Ectodermal cell (in vitro differentiated cells): ENCODE results near the gene ZNF747.

Experiments used
- H3K27ac ChIP-seq: 2 replicates; pipeline ENCODE4 v1.7.0; 2013; ENCODE audit warnings: mild to moderate bottlenecking, low read depth, low read length; ENCODE audit not compliant: insufficient read depth, poor library complexity, severe bottlenecking
- H3K27me3 ChIP-seq: 2 replicates; pipeline ENCODE4 v1.7.0; 2013; ENCODE audit warnings: mild to moderate bottlenecking, low read length; ENCODE audit not compliant: insufficient read depth, control insufficient read depth, poor library complexity, severe bottlenecking
- H3K36me3 ChIP-seq: one replicate; pipeline ENCODE4 v1.7.0; 2013; ENCODE audit warnings: low read length; ENCODE audit not compliant: control insufficient read depth, insufficient read depth
- H3K4me1 ChIP-seq: one replicate; pipeline ENCODE4 v1.7.0; 2013; ENCODE audit warnings: low read length; ENCODE audit not compliant: control insufficient read depth, insufficient read depth
- H3K4me3 ChIP-seq: 2 replicates; pipeline ENCODE4 v1.7.0; 2013; ENCODE audit warnings: low read depth, low read length, control low read depth; ENCODE audit not compliant: insufficient read depth
- H3K9me3 ChIP-seq: 2 replicates; pipeline ENCODE4 v1.7.0; 2013; ENCODE audit warnings: mild to moderate bottlenecking, low read length, moderate library complexity; ENCODE audit not compliant: control insufficient read depth
- WGBS, 2 experiments: methylation state at CpG; one replicate each; pipeline ENCODE4 v1.1.7; 2013; ENCODE audit warnings: missing lambda C conversion rate in 2 of 2; 5-methylcytosine and 5-hydroxymethylcytosine counted together

ZNF747 gene

GRCh38 chr16:30533748-30534367 is 800 bp downstream of the ZNF747 start:
- WGBS, 2 experiments, result 28 to 30% methylated on average over 29 of the region's 29 CpGs
- Histone ChIP-seq H3K4me1 (peaks cover 7% of the 10 kb centered on the region), H3K36me3 (peaks cover 7% of the 10 kb centered on the region), H3K27me3 (no peaks in the 10 kb centered on the region), H3K27ac (peak overlapping the region; percentile 50), H3K4me3 (peak overlapping the region; percentile 85), H3K9me3 (no peaks in the 10 kb centered on the region)

- WGBS, 2 experiments, result 88 to 90% methylated on average over 11 of the region's 11 CpGs
- H3K36me3 ChIP-seq, result peaks cover 7% of the 10 kb centered on the region
- H3K4me3 ChIP-seq, result no peak overlapping the region
- peaks cover 7% of the 10 kb centered on the region for H3K4me1 ChIP-seq
- no peaks in the 10 kb centered on the region for H3K9me3 ChIP-seq
- H3K27me3 ChIP-seq, result no peaks in the 10 kb centered on the region
- H3K27ac ChIP-seq, result no peak overlapping the region
These were observed 1.5 kb downstream of the ZNF747 start for GRCh38 chr16:30533146-30533522.

- Histone ChIP-seq H3K36me3 (peaks cover 7% of the 10 kb centered on the region), H3K27me3 (no peaks in the 10 kb centered on the region), H3K27ac (no peak overlapping the region), H3K4me3 (no peak overlapping the region), H3K9me3 (no peaks in the 10 kb centered on the region), H3K4me1 (peaks cover 13% of the 10 kb centered on the region)
- 96 to 97% methylated on average over 57 of the region's 57 CpGs for WGBS, 2 experiments
These were observed 2.1 kb downstream of the ZNF747 start for GRCh38 chr16:30532285-30533145.

GRCh38 chr16:30530163-30531037 is 4.3 kb downstream of the ZNF747 start:
- Histone ChIP-seq H3K9me3 (no peaks in the 10 kb centered on the region), H3K4me3 (no peak overlapping the region), H3K27ac (no peak overlapping the region), H3K4me1 (peaks cover 6% of the 10 kb centered on the region), H3K27me3 (no peaks in the 10 kb centered on the region), H3K36me3 (peaks cover 7% of the 10 kb centered on the region)
- 93 to 94% methylated on average over 13 of the region's 13 CpGs for WGBS, 2 experiments

- H3K27ac ChIP-seq, result no peak overlapping the region
- H3K4me1 ChIP-seq, result peaks cover 6% of the 10 kb centered on the region
- H3K4me3 ChIP-seq, result no peak overlapping the region
- H3K36me3 ChIP-seq, result peaks cover 7% of the 10 kb centered on the region
- 89 to 93% methylated on average over 4 of the region's 4 CpGs for WGBS, 2 experiments
- H3K9me3 ChIP-seq, result no peaks in the 10 kb centered on the region
- H3K27me3 ChIP-seq, result no peaks in the 10 kb centered on the region
These were observed 5.7 kb downstream of the ZNF747 start for GRCh38 chr16:30528799-30529457.

- Histone ChIP-seq H3K9me3 (no peaks in the 10 kb centered on the region), H3K4me3 (peak overlapping the region; percentile 83), H3K27me3 (no peaks in the 10 kb centered on the region), H3K36me3 (peaks cover 7% of the 10 kb centered on the region), H3K4me1 (peaks cover 6% of the 10 kb centered on the region), H3K27ac (peak overlapping the region; percentile 60)
- 56 to 59% methylated on average over 14 of the region's 14 CpGs for WGBS, 2 experiments
These were observed 7.0 kb downstream of the ZNF747 start for GRCh38 chr16:30527635-30528178.

- Histone ChIP-seq H3K4me1 (peaks cover 6% of the 10 kb centered on the region), H3K27me3 (no peaks in the 10 kb centered on the region), H3K9me3 (no peaks in the 10 kb centered on the region), H3K36me3 (peaks cover under 1% of the 10 kb centered on the region), H3K4me3 (peak overlapping the region; percentile 83), H3K27ac (peak overlapping the region; percentile 85)
- 0% methylated on average over 79 of the region's 79 CpGs for WGBS, 2 experiments
These were observed 7.6 kb downstream of the ZNF747 start for GRCh38 chr16:30526823-30527634.

- Histone ChIP-seq H3K27me3 (no peaks in the 10 kb centered on the region), H3K36me3 (no peaks in the 10 kb centered on the region), H3K4me3 (peak within 1 kb of the TSS; percentile 83), H3K4me1 (peaks cover 6% of the 10 kb centered on the region), H3K9me3 (no peaks in the 10 kb centered on the region), H3K27ac (peak within 1 kb of the TSS; percentile 85)
- 1% methylated on average over 73 of the region's 73 CpGs for WGBS, 2 experiments
These were observed 8.4 kb downstream of the ZNF747 start, which contains the start of gene ZNF768 for GRCh38 chr16:30526137-30526822. Gene ZNF768 (minus strand): TSS chr16:30526566. CDS start chr16:30526413, 153 bp downstream.
